Measurements from ENCODE around the gene GAS6. TPM values are rescaled to one million over a fixed set of nuclear protein-coding genes. Genes with fewer than 3 reads are reported as not detected.
A peak's percentile ranks its signal among the peaks of the same experiment; 100 is the strongest.
"Not testable (repeated sequence)": the region's sequence is repeated elsewhere in the genome, so short reads cannot be mapped to it uniquely, and the experiment has no call there.

GAS6 gene
- total RNA-seq, 3 donors from 2014 or later: 101 to 168 (median 113) TPM

DNA sequence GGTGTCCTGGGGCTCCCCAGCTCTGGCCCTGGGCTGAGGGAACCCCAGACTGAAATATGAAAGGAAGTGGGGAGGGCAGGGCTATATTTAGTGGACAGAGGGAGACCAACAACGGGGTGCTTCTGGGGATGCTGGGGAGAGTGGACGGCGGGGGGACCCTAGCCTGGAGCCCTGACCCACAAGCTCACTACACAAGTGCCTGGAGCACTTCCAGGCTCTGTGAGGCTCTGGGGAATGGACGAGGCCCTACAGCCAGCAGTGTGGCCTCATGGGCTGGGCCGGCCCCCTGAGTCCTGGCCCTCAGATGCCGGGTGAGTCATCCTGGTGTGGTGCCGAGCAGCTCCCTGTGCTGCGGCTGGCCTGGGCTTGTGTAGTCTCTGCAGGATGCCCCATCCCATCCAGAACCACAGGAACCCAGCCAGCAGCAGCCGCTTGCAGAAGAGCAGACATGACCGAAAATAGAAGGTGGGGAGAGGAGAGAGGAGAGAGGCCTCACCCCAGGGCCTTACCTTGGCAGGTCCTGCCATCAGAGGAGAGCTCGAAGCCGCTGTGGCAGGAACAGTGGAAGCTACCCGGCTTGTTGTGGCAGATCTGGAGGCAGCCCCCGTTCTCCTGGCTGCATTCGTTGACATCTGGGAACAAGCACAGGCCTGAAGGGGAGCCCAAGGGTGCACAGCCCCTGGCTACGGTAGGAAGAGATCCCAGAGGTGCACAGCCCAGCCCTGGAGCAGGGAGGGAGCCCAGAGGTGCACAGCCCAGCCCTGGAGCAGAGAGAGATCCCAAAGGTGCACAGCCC lies 26.1 kb downstream of the GAS6 start:
- peaks cover 32% of the 10 kb centered on the region for H3K4me1 ChIP-seq (ENCODE audit: low read depth)
- no peak overlapping the region for H3K4me3 ChIP-seq
- ATAC-seq: peak; percentile 80
- H3K36me3 ChIP-seq (ENCODE audit: low read depth): no peaks in the 10 kb centered on the region
- TF ChIP-seq, protein P1, sequence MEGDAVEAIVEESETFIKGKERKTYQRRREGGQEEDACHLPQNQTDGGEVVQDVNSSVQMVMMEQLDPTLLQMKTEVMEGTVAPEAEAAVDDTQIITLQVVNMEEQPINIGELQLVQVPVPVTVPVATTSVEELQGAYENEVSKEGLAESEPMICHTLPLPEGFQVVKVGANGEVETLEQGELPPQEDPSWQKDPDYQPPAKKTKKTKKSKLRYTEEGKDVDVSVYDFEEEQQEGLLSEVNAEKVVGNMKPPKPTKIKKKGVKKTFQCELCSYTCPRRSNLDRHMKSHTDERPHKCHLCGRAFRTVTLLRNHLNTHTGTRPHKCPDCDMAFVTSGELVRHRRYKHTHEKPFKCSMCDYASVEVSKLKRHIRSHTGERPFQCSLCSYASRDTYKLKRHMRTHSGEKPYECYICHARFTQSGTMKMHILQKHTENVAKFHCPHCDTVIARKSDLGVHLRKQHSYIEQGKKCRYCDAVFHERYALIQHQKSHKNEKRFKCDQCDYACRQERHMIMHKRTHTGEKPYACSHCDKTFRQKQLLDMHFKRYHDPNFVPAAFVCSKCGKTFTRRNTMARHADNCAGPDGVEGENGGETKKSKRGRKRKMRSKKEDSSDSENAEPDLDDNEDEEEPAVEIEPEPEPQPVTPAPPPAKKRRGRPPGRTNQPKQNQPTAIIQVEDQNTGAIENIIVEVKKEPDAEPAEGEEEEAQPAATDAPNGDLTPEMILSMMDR (IDR thresholded peaks at IDR 0.05): no peak
- DNase-seq: peak; percentile 78 to 91 (median 81)
- intact Hi-C loops (cut with DNase I, micrococcal nuclease): no loop called here
- no peaks in the 10 kb centered on the region for H3K9me3 ChIP-seq

DNA sequence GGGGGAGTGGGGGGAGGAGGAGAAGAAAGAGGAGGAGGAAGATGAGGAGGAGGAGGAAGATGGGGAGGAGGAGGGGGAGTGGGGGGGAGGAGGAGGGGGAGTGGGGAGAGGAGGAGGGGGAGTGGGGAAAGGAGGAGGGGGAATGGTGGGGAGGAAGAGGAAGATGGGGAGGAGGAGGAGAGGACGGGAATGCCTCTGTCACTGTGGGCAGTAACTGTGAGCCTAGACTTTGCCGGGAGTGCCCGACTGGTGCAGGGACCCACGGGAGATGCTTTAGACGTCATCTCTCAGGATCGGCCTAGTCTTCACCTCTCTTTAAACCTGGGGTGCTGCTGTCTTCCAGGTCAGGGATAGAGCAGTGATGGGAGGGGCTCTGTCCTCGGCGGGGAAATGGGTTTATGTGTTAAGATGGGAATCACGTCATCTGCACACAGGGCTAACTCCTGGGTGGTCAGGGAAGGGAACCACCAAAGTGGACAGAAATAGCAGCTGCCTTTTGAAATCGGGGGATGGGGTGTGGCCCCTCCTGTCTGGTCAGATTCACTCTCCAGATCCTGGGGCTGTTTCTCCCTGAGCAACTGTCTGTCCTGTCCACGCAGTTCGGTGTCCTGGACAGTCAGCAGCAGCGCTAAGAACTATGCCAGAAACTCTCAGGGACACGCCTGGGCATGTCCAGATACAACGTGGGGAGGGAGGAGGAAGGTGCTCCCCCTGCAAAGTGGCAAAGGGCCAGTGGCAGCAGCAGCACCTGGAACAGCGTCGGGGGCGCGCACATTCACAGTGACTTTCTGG lies 26.9 kb downstream of the GAS6 start:
- TF ChIP-seq, protein P1 (IDR thresholded peaks at IDR 0.05): no peak
- H3K36me3 ChIP-seq (ENCODE audit: low read depth): no peaks in the 10 kb centered on the region
- DNase-seq: peak in 2 of 3 donors; percentile 48 to 59
- ATAC-seq: peak; percentile 18
- H3K4me3 ChIP-seq: no peak overlapping the region
- intact Hi-C loops (cut with DNase I, micrococcal nuclease): no loop called here
- H3K9me3 ChIP-seq: no peaks in the 10 kb centered on the region
- H3K4me1 ChIP-seq (ENCODE audit: low read depth): peaks cover 32% of the 10 kb centered on the region

DNA sequence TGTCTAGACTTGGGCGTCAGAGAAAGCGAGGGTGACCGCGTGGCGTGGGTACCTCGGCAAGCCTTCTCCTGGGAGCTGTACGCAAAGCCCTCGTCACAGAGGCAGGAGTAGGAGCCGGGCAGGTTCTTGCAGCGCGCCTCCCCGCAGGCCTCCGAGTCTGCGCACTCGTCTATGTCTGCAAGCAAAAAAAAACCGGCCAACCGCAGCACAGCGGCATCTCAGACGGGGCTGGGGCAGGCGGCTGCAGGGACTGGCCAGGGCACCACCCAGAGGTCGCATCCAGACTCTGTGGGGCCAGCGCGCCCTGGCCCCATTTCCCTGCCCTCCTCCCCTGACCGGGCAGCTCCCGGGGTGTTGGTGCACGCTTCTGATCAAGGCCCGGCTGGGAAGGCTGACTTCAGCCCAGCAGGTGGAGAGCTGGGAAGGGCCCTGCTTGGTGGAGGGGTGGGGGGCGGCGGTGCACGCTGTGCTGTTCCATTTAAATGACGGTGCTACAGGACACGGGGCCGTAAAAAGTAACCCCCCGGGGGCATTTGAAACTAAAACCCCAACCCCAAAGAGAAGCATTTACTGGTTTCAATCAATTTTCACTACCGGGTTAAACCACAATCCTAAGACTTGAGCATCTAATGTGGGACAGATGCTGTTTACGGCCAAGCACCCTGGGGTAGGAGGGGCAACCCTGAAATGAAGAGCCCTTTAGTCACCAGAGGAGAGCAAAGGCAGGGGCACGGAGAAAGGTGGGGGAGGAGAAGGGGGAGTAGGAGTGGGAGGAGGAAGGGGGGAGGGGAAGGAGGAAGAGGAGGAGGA lies 28.2 kb downstream of the GAS6 start:
- DNase-seq: peak in 1 of 3 donors; percentile 49
- no peaks in the 10 kb centered on the region for H3K9me3 ChIP-seq
- peaks cover 29% of the 10 kb centered on the region for H3K4me1 ChIP-seq (ENCODE audit: low read depth)
- intact Hi-C loops (cut with DNase I, micrococcal nuclease): no loop called here
- no peak overlapping the region for H3K4me3 ChIP-seq
- TF ChIP-seq, protein P1 (IDR thresholded peaks at IDR 0.05): no peak
- H3K36me3 ChIP-seq (ENCODE audit: low read depth): no peaks in the 10 kb centered on the region
- no peak for ATAC-seq

DNA sequence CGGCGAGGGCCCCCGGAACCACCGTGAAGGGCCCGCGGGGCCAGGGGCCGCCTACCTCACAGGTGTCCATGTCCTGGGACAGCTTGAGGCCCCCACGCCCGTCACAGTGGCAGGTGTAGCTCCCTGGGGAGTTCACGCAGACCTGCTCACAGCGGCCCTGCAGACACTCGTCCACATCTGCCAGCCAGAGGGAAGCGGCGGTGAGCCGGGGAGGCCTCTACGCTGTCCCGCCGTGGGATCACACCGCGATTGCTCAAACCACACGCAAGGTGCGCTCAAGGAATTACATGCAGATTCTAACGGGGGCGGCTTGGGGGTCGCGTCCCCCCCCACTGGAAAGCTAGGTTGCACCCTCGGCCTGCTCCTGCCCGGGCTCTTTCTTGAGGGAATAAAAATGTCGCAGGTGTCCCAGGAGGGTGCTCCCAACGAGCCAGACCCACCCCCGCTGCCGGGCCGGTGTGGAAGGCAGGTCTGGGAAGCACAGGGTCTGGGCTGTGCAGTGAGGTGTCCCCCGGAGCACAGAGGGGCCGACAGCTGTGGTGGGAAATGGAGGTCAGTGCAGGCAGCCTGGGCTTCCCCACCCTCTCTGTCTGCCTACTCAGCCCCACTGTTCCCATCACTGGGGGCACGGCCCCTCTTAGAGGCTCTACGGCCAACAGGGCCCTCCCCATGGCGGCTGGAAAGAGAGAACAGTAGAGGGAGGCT lies 29.2 kb downstream of the GAS6 start:
- H3K4me1 ChIP-seq (ENCODE audit: low read depth): peaks cover 19% of the 10 kb centered on the region
- no peaks in the 10 kb centered on the region for H3K36me3 ChIP-seq (ENCODE audit: low read depth)
- ATAC-seq (no peak), DNase-seq (peak in 1 of 3 donors; percentile 49)
- no peak overlapping the region for H3K4me3 ChIP-seq
- TF ChIP-seq, protein P1 (IDR thresholded peaks at IDR 0.05): no peak
- intact Hi-C loops (cut with DNase I, micrococcal nuclease): no loop called here
- H3K9me3 ChIP-seq: no peaks in the 10 kb centered on the region

DNA sequence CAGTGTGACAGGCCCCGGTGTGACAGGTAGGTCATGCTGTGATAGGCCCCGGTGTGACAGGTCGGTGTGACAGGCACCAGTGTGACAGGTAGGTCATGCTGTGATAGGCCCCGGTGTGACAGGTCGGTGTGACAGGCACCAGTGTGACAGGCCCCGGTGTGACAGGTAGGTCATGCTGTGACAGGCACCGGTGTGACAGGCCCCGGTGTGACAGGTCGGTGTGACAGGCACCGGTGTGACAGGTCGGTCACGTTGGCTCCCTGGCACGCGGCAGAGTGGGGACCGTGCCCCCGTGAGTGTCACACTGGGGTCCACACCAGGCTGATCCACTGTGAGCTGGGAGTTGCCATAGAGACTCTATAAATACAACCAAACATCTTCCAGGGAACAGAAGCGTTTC lies 29.9 kb downstream of the GAS6 start:
- DNase-seq: peak in 1 of 3 donors; percentile 34
- intact Hi-C loops (cut with DNase I, micrococcal nuclease); ATAC-seq; H3K4me3 ChIP-seq; H3K9me3 ChIP-seq; H3K36me3 ChIP-seq (ENCODE audit: low read depth): not testable (repeated sequence)
- H3K4me1 ChIP-seq (ENCODE audit: low read depth): peaks cover 15% of the 10 kb centered on the region
